ENCODE results near the gene SKP1.
"Not testable (repeated sequence)": the region's sequence is repeated elsewhere in the genome, so short reads cannot be mapped to it uniquely, and the experiment has no call there.

SKP1 gene

GRCh38 chr5:134162592-134162991 is 14.2 kb downstream of the SKP1 start:
- no peak for DNase-seq (ENCODE audit: extremely low spot score)
- TF ChIP-seq, protein P1, sequence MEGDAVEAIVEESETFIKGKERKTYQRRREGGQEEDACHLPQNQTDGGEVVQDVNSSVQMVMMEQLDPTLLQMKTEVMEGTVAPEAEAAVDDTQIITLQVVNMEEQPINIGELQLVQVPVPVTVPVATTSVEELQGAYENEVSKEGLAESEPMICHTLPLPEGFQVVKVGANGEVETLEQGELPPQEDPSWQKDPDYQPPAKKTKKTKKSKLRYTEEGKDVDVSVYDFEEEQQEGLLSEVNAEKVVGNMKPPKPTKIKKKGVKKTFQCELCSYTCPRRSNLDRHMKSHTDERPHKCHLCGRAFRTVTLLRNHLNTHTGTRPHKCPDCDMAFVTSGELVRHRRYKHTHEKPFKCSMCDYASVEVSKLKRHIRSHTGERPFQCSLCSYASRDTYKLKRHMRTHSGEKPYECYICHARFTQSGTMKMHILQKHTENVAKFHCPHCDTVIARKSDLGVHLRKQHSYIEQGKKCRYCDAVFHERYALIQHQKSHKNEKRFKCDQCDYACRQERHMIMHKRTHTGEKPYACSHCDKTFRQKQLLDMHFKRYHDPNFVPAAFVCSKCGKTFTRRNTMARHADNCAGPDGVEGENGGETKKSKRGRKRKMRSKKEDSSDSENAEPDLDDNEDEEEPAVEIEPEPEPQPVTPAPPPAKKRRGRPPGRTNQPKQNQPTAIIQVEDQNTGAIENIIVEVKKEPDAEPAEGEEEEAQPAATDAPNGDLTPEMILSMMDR (IDR thresholded peaks at IDR 0.05; ENCODE audit: control extremely low read depth, extremely low read depth, low read depth, missing control alignments), result no peak
- ChIA-PET CTCF (interaction anchor here (1.1 to 4.4 kb wide), 4 partner anchors 10 to 123 kb away, joined by 3 to 25 read pairs (median 16); no protein-coding TSS in a partner anchor), POLR2A (interaction anchor here (1.5 kb wide), 1 partner anchor 14 kb away, joined by 4 read pairs; the partner anchor contains the start of gene SKP1)

GRCh38 chr5:134161513-134162395 is 15.0 kb downstream of the SKP1 start:
- ChIA-PET CTCF (interaction anchor here (0.6 to 4.4 kb wide), 13 partner anchors 9 to 426 kb away, joined by 3 to 25 read pairs (median 3); no protein-coding TSS in a partner anchor), POLR2A (interaction anchor here (1.5 kb wide), 1 partner anchor 14 kb away, joined by 4 read pairs; the partner anchor contains the start of gene SKP1)
- TF ChIP-seq, protein P1 (IDR thresholded peaks at IDR 0.05; ENCODE audit: control extremely low read depth, extremely low read depth, low read depth, missing control alignments), result no peak
- no peak for DNase-seq (ENCODE audit: extremely low spot score)

- DNase-seq (ENCODE audit: extremely low spot score), result no peak
- CTCF ChIA-PET, result interaction anchor here (0.9 to 26.3 kb wide), 6 partner anchors 9 to 118 kb away, joined by 3 to 882 read pairs (median 6); no protein-coding TSS in a partner anchor
- POLR2A ChIA-PET, result interaction anchor here (0.6 to 0.8 kb wide), 4 partner anchors 52 to 145 kb away, joined by 3 to 7 read pairs (median 4); no protein-coding TSS in a partner anchor
- TF ChIP-seq, protein P1 (IDR thresholded peaks at IDR 0.05; ENCODE audit: control extremely low read depth, extremely low read depth, low read depth, missing control alignments), result no peak
These were observed 23.1 kb downstream of the SKP1 start for GRCh38 chr5:134153657-134154056.

- CTCF ChIA-PET, result interaction anchor here (0.8 to 26.3 kb wide), 9 partner anchors 8 to 118 kb away, joined by 3 to 882 read pairs (median 5); no protein-coding TSS in a partner anchor
- TF ChIP-seq, protein P1 (IDR thresholded peaks at IDR 0.05; ENCODE audit: control extremely low read depth, extremely low read depth, low read depth, missing control alignments), result no peak
- no peak for DNase-seq (ENCODE audit: extremely low spot score)
- POLR2A ChIA-PET, result no interaction called here
These were observed 23.5 kb downstream of the SKP1 start for GRCh38 chr5:134153241-134153640.

DNA sequence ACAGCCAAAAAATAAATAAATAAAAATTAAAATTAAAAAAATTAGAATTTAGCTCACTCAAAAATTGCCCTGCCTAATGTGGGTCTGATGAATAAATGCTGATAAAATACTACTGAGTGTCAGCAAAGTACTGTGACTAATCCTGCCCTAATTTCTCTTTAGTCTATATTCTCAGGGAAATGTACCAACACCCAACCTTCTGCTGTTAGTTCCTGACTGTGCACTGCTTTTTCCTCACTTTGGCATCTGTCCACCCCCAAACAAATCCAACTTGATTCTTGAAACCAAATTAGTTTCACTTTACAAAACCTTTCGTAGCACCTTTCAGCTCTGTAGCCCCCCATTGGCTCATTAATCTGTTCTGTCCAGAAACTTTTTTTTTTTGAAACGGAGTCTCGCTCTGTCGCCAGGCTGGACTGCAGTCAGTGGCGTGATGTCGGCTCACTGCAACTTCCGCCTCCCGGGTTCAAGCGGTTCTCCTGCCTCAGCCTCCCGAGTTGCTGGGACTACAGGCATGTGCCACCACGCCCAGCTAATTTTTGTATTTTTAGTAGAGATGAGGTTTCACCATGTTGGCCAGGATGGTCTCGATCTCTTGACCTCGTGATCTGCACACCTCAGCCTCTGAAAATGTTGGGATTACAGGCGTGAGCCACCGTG is 24.4 kb downstream of the SKP1 start:
- CTCF ChIA-PET, result interaction anchor here (0.8 to 26.3 kb wide), 6 partner anchors 9 to 117 kb away, joined by 3 to 882 read pairs (median 7); no protein-coding TSS in a partner anchor
- POLR2A ChIA-PET; DNase-seq (ENCODE audit: extremely low spot score): not testable (repeated sequence)

DNA sequence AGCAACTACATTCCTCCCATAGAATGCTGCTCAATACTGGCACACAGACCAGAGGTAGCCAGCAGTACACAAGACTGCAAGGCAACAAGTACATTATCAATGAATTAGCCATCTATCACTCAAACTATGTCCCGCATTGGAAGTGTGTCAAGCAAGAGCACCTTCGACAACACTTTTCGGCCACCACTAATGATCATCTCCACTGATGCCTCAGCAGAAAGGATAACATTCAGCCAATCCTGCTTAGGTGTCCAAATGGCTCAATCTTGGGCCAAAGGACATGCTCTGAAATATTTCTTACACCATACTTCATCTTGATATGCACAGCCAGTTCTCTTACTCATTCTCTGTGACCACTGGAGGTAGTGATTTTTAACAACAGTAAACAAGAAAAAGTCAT is 25.0 kb downstream of the SKP1 start:
- POLR2A ChIA-PET, result no interaction called here
- CTCF ChIA-PET, result interaction anchor here (1.5 to 26.3 kb wide), 6 partner anchors 7 to 116 kb away, joined by 5 to 882 read pairs (median 22); no protein-coding TSS in a partner anchor
- TF ChIP-seq, protein P1 (IDR thresholded peaks at IDR 0.05; ENCODE audit: control extremely low read depth, extremely low read depth, low read depth, missing control alignments), result no peak
- DNase-seq (ENCODE audit: extremely low spot score), result no peak
